ENCODE measurements around the gene BTN1A1.

DNA sequence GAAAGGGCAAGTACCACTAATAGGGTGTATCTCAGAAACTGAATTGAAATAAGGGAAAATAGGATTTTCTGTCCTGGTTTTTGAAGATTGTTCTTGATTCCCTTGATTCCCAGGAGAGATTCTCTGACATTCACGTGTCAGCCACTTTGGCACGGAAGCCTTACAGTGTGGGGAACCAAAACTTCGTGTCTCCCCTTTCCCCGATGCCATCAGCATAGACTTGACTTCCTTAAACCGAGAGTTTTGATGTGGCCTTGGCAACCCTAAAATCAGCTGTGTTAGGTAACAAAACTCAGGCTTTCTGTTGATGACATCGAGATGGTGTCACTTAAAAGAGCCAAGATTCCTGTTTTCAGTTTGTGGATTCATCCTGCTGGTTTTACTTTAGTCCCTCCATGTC is 45.5 kb downstream of the BTN1A1 start:
- TF ChIP-seq, protein P1, sequence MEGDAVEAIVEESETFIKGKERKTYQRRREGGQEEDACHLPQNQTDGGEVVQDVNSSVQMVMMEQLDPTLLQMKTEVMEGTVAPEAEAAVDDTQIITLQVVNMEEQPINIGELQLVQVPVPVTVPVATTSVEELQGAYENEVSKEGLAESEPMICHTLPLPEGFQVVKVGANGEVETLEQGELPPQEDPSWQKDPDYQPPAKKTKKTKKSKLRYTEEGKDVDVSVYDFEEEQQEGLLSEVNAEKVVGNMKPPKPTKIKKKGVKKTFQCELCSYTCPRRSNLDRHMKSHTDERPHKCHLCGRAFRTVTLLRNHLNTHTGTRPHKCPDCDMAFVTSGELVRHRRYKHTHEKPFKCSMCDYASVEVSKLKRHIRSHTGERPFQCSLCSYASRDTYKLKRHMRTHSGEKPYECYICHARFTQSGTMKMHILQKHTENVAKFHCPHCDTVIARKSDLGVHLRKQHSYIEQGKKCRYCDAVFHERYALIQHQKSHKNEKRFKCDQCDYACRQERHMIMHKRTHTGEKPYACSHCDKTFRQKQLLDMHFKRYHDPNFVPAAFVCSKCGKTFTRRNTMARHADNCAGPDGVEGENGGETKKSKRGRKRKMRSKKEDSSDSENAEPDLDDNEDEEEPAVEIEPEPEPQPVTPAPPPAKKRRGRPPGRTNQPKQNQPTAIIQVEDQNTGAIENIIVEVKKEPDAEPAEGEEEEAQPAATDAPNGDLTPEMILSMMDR (IDR thresholded peaks at IDR 0.05), result no peak
- TF ChIP-seq POLR2A (IDR thresholded peaks at IDR 0.05), result no peak
